HG02943 (cell line): ENCODE results near the gene RAB9B.
"Not testable (repeated sequence)": the region's sequence is repeated elsewhere in the genome, so short reads cannot be mapped to it uniquely, and the experiment has no call there.

Source experiments
- ATAC-seq: cut with Tn5 transposase; IDR thresholded peaks from one replicate; pipeline ENCODE4 v1.9.1; 2021; ENCODE audit warnings: mild to moderate bottlenecking, low read depth, moderate library complexity; ENCODE audit not compliant: unreplicated experiment

The RAB9B gene

GRCh38 chrX:103817101-103817500, 15.0 kb downstream of the RAB9B start:
- ATAC-seq = not testable (repeated sequence)

GRCh38 chrX:103811858-103812257, 20.2 kb downstream of the RAB9B start:
- no peak for ATAC-seq

- ATAC-seq = no peak
These were observed 25.1 kb downstream of the RAB9B start for GRCh38 chrX:103806862-103807474.

GRCh38 chrX:103805860-103806259, 26.2 kb downstream of the RAB9B start:
- no peak for ATAC-seq

GRCh38 chrX:103800318-103800717, 31.7 kb downstream of the RAB9B start:
- ATAC-seq = no peak

GRCh38 chrX:103797691-103798090, 34.4 kb downstream of the RAB9B start:
- no peak for ATAC-seq

GRCh38 chrX:103794119-103794518, 37.9 kb downstream of the RAB9B start:
- no peak for ATAC-seq

GRCh38 chrX:103793545-103793940, 38.5 kb downstream of the RAB9B start:
- ATAC-seq = no peak

GRCh38 chrX:103792916-103793544, 39.0 kb downstream of the RAB9B start:
- ATAC-seq = no peak

GRCh38 chrX:103791826-103792485, 40.1 kb downstream of the RAB9B start:
- no peak for ATAC-seq

GRCh38 chrX:103791228-103791627, 40.8 kb downstream of the RAB9B start:
- no peak for ATAC-seq

GRCh38 chrX:103789004-103789403, 43.1 kb downstream of the RAB9B start:
- peak; percentile 85 for ATAC-seq

GRCh38 chrX:103783971-103784370, 48.1 kb downstream of the RAB9B start:
- no peak for ATAC-seq

GRCh38 chrX:103783196-103783595, 48.9 kb downstream of the RAB9B start:
- no peak for ATAC-seq

GRCh38 chrX:103782640-103783039, 49.4 kb downstream of the RAB9B start:
- no peak for ATAC-seq

- ATAC-seq = no peak
These were observed 50.4 kb downstream of the RAB9B start for GRCh38 chrX:103781706-103782105.

- ATAC-seq = no peak
These were observed 51.0 kb downstream of the RAB9B start for GRCh38 chrX:103781062-103781402.

- no peak for ATAC-seq
These were observed 51.6 kb downstream of the RAB9B start for GRCh38 chrX:103780336-103781061.

- ATAC-seq = no peak
These were observed 52.8 kb downstream of the RAB9B start for GRCh38 chrX:103779141-103779789.

- no peak for ATAC-seq
These were observed 55.5 kb downstream of the RAB9B start, which contains the start of gene PLP1 for GRCh38 chrX:103776546-103776945. TSS of gene PLP1 (plus strand) at chrX:103776840. CDS start at chrX:103776996, 156 bp downstream.
